AML-193 (cell line): ENCODE measurements around the gene MSH3.
"Not testable (repeated sequence)": the region's sequence is repeated elsewhere in the genome, so short reads cannot be mapped to it uniquely, and the experiment has no call there.

ENCODE experiments used
- DNase-seq, 2 experiments: peaks; one replicate each; lab custom pipeline; 2025; lab: John Stamatoyannopoulos, UW

Gene MSH3

DNA sequence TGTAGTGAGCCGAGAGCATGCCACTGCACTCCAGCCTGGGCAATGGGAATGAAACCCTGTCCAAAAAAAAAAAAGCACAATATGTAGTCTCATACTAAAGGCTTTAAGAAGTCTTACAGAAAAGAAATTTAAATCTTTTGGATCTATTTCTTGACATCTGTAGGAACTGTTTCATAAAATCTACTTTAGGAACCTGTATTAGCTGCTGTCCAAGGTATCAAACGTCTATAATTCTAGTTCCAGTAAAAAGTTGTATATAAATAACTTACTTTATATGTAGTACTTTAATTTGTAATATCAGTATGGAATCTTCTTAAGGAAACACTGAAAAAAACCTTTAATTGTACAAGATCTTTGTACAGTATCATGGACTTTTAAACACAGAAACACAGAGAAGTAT lies 199.0 kb downstream of the MSH3 start:
- no peak for DNase-seq

DNA sequence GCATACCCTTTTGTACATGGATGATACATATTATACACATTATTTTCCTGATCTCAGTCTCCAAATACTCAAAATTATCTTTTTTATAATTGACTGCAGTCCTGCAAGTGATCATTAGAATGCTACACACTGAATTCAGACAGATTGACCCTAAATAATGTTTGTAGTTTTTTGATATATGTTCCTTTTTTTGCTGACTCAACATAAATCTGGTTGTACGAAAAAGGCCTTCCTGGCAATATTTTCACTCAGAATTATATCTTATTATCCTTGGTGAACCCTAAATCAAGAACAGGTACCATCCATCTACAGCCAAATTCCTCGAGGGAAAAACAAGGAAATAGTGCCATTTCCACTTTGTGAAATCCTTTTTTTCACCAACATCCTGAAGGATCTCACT lies 200.1 kb downstream of the MSH3 start:
- no peak for DNase-seq

DNA sequence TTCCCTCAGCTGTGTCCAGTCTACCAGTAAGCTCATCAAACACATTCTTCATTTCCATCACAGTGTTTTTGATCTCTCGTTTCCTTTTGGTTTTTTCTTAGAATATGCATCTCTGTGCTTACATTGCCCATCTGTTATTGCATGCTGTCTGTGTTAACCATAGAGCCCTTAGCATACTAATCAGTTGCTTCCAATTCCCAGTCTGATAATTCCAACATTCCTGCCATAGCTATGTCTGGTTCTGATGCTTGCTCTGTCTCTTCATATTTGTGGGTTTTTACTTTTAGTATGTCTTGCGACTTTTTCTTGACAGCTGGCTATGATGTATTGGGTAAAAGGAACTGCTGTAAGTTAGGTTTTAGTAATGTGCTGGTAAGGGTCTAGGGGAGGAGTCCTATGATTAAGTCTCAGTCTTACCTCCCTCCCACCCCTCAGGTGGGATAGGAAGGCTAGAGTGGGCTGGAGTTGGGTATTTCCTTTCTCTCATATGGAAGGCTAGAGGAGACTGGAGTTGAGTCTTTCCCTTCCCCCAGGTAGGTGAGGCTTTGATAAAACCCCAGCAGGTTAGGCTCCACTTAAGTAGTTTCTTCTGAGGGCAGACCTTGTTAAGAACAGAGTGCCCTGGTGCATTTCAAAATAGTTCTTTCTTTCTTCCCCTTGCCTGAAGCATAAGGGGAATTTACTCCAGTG lies 206.6 kb downstream of the MSH3 start:
- DNase-seq, result no peak

DNA sequence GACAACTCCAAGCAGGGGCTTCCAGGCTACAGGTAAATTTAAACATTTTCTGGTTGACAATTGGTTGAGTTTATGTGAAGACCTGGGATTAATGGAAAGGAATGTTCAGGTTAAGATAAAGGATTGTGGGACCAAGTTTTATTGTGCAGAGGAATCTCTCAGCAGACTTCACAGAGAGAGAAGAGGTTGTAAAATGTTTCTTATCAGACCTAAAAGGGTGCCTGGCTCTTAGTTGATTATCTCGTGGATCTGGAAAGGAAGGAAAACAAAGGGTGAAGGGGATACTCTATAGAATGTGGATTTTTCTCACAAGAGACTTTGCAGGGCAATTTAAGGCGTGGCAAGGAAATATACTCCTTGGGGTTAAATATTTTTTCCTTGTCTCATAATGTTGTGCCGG lies 209.3 kb downstream of the MSH3 start:
- no peak for DNase-seq

DNA sequence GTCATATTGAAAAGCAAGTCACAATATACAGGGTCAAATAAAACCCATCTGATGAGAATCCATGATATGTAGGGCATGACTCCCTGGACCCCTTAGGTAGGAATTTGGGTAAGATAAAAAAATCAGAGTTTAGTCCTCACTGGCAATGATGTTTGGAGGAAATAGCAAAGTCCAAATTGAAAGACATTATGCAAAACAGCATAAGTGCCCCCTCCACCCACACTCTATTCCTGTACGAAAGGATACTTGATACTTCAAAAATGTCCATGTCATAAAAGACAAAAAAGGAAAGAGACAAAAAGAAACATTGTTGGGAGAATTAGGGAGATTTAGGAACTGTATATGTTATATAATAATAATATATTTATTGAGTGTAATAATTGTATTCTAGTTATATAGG lies 209.7 kb downstream of the MSH3 start:
- DNase-seq, result no peak

DNA sequence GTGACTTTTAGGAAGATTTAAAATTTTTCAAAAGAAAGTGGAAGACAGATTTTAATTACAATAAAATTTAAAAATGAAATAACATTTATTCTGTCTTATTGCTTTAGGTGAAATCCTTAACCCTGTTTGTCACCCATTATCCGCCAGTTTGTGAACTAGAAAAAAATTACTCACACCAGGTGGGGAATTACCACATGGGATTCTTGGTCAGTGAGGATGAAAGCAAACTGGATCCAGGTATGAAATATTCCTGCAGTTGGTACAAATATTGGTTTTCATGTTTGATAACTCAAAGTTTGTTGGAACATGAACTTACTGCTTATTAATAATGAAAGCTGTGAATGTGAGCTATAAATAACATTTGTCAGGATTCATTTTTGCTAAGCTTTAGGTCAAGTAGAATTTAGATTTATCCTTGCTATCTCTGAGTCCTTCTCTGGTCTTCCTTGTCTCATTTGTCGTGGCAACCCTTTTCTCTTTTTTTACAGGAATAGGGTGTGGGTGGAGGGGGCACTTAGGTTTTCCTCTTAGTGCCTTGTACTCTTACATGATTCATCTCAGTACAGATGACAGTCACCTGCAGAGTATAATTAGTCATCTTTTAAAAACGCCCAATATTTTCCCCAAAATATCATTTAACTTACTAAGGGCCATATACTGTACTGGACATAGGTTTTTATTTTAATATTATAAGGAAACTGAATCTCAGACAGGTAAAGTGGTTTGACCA lies 210.4 kb downstream of the MSH3 start:
- no peak for DNase-seq

DNA sequence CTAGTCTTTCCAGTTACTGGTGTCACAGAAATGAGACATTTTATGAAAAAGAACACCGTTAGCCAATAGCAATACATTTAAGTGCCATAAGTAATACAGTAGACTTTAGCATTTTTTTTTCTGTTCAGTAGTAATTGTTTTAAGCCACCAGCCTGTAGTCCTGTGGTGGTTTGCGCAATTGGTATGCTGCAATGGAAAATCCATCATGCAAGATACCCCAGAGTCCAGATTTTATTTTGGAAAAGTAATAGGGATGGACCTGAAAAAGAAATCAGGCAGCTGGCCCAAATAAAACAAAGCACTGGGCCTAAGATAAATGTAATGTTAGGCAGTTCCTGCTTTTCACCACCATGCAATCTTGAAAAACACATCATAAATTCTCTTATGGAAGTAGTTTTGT lies 211.1 kb downstream of the MSH3 start:
- DNase-seq, result peak in 1 of 2 experiments; percentile 1

DNA sequence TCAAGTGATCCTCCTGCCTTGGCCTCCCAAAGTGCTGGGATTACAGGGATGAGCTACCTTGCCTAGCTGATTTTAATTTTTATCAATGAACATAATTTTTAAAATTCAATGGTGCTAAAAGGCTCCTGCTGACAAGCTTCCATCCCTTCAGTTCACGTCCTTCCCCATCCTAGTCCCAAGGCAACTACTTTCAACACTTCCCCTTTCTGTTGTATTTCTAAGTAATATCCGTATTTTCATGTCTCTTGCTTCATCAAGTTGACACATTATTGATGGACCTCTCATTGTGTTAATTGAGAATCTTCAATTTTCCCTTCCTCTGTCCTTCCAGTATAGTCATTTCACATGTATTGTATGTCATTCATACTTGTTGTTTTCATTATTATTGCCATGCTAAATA lies 211.9 kb downstream of the MSH3 start:
- DNase-seq, result peak; percentile 30 to 48

DNA sequence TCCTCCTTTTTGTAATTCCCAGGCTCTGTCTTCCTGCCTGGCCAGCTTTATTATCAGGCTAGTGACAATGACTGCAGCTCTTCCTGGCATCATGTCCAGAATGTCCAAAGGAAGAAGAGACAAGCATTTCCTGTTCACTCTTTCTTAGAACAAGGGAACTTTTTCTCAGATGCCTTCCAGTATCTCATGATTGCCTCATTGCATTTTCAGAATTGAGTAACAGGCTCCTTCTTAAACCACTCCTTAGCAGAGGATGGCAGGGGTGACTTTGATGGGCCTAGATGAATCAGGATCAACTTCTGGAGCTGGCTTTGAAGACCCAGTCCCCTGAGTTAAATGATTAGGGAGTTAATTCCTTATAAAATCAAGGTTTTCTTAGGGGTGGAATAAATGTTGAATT lies 212.8 kb downstream of the MSH3 start:
- peak; percentile 14 to 34 for DNase-seq

DNA sequence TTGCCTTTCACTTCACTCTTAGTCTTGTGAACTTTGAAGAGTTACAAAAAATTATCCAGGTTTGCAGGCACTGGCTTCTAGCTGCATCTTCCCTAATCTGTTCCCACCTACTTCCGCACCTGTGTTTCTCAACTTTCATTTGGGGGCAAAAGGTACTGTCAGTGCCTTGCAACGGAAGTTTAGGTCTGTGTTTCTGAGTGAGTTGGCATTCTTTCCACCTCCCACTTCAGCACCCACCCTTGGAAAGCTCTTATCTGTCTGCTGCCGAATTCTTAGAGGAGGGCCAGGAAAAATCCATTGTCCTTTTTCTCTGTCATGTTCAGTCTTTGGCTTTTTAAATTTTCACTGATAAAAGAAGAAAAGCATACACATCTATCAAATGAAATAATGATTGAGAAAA lies 216.0 kb downstream of the MSH3 start:
- no peak for DNase-seq

DNA sequence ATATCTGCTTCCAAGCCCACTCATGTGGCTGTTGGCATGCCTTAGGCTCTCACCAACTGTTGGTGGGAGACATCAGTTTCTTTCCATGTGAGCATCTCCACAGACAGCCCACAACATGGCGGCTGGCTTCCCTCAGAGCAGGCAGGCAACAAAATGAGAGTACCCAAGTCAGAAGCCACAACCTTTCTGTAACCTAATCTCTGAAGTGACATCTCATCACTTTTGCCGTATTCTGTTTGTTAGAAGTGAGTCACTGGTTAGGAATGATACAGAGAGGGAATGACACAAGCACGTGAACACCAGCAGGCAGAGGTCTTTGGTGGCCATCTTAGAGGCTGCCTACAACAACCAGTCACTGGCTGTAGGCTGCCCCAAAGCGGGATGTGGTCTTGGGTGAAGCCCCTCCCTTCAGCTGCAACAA lies 217.1 kb downstream of the MSH3 start:
- no peak for DNase-seq

DNA sequence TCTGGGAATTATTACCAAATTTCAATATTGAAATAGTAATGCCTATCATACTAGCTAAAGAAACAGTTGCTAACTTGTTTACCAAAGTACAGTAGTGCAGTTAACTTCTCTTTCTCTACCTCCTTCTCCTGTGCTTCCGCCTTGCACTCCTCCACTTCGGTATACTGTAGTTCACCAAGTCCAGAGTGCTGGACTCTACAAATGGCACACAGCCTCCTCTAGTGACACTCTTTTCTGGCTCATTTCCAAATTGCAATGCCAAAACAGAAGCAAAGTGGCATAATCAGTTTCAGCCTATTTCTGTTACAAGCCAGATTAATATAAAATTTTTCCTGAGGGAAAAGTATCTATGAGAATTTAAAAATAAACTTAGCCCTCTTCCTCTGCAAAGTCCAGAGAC lies 219.7 kb downstream of the MSH3 start:
- no peak for DNase-seq

DNA sequence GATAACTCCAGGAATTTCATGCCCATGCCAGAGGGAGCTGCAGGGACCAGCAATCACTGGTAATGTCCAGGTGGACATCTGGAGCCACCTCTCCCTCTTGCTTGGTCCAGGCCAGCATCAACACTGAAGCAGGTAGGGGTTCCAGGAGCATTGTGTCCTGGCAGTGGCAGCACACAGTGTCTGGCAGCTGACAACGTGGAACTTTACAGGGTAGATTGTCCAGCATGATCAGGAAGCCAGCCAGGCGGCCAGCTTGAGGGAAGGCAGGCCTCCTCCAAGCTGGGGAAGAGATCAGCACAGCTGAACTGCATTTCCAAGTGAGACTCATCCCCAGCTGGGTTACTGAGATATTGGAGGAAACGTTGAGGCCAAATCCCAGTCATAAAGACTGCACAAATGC lies 223.1 kb downstream of the MSH3 start:
- no peak for DNase-seq

DNA sequence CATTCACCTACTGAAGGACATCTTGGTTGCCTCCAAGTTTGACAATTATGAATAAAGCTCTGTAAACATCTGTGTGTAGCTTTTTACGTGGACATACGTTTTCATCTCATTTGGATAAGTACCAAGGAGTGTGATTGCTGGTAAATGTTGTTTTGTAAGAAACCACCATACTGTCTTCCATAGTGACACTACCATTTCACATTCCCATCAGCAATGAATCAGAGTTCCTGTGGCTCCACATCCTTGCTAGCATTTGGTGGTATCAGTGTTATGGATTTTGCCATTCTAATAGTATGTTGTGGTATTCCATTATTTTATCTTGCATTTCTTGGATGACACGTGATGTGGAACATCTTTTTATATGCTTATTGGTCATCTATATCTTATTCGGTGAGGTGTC lies 227.3 kb downstream of the MSH3 start:
- DNase-seq, result no peak

DNA sequence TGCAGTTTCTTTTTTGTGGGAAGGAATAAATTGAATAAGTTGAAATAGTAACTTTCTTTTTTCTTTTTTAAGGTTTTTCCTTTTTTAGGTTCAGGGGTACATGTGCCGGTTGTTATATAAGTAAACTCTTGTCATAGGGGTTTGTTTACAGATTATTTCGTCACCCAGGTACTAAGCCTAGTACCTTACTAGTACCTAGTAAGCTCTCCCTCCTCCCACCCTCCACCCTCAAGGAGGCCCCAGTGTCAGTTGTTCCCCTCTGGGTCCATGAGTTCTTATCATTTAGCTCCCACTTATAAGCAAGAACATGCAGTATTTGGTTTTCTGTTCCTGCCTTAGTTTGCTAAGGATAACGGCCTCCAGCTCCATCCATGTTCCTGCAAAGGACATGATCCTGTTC lies 228.9 kb downstream of the MSH3 start:
- DNase-seq, result not testable (repeated sequence)

DNA sequence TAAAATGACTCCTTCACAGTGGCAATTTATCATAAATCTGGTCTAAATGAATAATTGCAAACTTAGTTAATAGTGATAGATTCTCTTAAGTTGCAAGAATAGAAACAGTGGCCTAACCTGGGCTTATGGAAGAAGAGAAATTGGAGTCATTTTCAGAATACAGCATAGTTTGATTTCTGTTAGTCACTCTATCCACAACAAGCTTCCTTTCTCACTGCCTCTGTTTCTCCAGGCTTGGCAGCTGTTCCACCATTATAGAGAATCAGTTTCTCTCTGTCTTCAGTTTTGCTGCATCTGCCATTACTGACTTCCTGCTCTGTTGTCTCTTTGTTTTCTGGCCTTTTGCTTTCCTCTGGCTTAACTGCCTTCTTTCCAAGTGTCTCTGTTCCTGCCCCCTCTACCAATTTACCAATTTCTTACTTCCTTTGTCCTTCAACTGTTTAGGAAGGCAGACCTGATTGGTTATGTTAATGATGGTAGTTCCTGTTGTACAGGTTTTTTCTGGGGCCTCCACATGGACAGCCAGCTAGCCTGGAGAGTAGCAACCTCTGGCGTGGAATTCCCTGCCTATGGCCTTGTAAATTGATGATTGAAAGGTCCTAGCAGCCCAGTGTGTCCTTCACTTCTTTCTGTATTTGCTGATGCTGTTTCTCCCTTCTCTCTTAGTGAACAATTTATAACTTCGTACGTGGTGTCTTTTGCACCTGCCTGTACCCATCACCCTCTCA lies 229.8 kb downstream of the MSH3 start:
- no peak for DNase-seq

DNA sequence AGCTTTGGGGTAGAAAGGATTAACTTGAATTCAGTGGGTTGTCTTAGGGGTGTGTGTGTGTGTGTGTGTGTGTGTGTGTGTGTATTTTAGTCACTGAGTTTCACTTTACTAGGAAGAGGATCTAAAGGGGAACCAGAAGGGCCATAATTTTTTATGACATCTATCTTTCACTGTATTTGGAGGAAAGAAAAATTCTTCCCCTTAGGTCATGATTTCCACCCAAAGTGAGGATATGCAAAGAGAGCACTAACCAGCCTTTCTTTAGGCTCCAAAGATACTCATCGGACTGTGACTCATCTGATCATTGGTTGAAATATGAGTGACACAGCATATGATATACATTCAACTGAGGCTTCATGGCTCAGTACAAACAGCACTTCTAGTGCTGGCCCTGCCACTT lies 230.5 kb downstream of the MSH3 start:
- no peak for DNase-seq

DNA sequence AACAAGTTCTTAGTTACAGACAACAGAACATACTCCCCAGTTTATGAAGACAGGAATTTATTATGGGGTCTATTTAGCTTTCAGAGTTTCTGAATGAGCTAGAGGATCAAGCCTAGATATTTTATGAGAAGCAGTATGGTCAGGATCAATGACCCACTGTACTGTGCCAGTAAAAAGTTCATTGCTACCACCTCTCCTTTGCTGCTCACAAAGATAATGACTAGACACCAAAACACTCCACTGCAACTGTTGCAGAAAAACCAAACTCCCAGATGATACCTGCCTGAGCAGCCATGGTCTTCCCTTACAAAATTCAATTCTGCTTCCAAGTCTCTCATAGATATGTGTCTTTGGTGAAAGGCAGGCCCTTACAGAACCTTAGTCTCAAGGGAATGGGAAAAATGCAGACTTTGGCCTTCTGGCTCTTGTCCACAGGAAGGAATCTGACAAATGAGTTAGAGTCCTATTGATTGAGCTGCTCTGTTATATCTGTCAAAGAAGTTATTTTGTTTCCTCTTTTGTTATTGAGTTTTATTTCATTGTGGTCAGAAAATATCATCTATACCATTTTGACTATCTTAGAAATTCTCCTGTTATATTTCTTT lies 231.0 kb downstream of the MSH3 start:
- DNase-seq, result no peak

DNA sequence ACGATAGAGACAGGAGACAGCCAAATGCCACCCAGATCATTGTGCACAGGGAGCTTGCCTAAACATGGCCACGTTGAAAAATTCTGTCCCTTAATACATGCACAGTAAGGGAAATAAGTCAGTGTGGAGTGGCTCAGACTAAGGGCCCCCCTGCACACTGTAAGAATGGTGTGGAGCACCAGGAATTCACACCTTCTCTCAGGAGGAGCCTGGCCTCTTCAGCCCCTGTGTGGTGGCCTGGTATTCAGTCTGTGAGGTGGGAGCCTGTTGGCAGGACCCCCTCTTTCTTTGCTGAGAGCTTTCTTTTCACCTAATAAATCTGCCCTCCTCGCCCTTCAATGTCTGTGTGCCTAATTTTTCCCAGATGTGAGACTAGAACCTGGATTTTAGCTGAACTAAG lies 239.6 kb downstream of the MSH3 start:
- no peak for DNase-seq

DNA sequence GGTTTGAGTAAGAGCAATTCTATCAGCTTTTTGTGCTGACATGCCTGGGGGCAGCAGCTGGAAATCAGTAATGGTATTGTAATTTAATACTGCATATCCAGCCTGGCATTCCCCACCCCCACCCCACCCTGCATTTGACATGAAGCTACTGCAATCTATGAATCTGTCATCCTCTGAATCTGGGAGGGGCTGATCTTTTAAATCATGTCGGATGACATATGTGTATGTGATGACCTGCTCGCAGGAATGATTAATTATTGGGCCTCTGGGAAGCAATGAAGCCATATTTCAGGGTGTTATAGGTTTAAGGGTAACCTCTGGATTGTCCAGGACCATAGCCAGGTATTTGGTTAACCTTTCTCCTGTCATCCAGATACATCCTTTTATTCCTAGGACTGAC lies 241.1 kb downstream of the MSH3 start:
- no peak for DNase-seq

DNA sequence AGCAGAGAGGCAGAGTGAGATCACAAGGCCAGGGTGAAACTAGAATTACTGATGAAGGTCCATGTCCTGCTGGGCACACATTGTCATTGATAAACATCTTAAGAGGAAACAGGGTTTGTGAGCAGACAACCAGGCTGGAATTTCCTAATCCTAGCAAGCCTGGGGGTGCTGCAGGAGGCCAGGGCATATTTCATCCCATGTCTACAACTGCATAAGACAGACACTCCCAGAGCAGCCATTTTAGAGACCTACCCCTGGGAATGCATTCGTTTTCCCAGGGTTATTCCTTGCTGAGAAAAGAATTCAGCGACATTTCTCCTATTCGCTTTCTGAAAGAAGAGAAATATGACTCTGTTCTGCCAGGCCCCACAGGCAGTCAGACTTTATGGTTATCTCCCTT lies 248.2 kb downstream of the MSH3 start:
- DNase-seq, result not testable (repeated sequence)

DNA sequence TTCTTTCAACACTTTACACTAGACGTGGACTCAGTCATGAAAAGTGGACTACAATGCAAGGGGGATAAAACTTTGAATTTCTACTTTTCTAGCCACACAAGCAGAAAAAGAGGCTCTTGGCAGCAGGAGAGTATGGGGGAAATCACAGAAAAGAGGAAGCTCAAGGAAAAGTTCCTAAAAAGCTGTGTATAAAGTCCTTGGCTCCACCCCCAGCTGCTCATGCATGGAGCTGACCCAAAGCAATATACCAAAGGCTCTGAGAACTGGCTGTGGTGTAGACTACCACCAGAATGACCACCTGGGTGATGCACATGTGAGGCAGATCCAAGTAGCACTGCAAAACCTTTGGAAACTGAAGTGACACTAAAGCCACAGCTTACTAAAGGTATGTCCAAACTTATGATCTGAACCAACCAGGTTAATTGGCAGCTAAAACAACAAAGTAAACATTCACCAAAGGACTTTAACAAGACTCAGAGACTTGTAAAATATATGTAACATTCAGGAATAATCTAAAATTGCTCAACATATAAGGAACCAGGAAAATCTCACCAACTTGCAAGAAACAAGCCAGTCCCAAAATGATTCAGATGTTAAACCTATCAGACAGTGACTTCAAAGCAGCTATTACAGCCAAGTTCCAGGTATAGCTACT lies 250.2 kb downstream of the MSH3 start:
- peak; percentile 7 to 27 for DNase-seq
